Inflammatory macrophage treated with lipopolysaccharide for 1 hour (primary cell): ENCODE measurements around the gene SPNS2.

Experiments used
- DNase-seq, 2 donors: peaks; one replicate each; pipeline ENCODE4 v3.0.0-alpha.2; 2020 to 2022

Gene SPNS2

DNA sequence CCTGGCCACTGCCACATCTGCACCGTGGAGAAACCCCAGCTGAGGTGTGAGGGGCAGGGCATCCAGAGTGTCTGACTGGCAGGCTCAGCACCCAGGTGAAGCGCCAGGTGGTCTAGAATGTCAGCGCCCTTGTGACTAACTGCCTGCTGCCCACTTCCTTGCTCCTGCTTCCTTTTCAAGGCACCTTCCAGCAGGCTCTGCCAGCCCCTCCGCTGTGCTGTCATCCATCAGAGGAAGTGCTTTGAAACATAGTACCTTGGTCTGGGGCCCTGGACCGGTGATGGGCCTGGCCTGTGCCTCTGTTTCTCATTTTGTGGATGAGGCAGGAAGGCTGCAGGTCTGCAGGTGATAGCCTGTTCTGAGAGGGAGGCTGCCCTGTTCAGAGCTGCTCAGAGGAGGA, 5.5 kb downstream of the SPNS2 start:
- no peak for DNase-seq

- no peak for DNase-seq
Measured at GRCh38 chr17:4505187-4505586, 6.5 kb downstream of the SPNS2 start.

GRCh38 chr17:4506175-4506813, 7.6 kb downstream of the SPNS2 start:
- DNase-seq: no peak

DNA sequence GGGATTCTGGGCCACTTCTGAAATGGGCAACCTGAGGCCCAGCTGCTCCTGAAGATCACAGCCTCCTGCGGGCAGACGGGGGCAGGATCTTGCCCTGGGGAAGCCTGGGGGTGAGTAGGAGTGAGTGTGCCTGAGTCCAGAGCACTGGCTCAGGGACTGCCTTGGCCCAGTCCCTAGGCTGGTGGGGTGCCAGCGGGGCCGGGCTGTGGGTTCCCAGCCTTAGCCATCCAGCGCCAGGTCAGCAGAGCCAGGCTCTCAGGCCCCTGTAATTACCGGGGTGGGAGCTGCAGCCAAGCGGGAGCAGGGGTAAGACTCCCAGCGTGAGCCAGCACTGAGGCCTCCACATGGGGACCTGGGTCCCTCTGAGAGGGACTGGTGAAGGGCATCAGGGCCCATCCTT, 8.2 kb downstream of the SPNS2 start:
- no peak for DNase-seq

GRCh38 chr17:4507361-4508111, 8.9 kb downstream of the SPNS2 start:
- no peak for DNase-seq

DNA sequence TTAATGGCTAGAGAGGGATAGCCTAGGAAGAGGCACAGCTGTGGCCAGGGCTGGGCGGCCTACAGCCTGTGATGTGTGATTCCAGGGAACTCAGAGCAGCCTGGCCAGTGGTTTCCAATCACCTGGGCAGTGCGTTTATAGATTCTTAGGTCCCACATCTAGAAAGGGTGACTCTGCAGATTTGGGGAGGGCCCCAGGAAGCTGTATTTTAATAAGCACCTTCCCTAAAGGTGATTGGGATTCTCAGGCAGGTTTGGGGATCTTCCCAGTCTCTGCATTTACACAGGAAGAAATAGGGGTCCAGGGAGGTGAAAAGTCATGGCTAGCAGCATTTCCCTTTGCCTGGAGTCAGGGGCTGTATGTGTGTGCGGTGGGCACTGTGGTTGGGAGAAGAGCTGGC, 9.5 kb downstream of the SPNS2 start:
- DNase-seq: no peak

- DNase-seq: no peak
Measured at GRCh38 chr17:4509401-4509800, 10.7 kb downstream of the SPNS2 start.

DNA sequence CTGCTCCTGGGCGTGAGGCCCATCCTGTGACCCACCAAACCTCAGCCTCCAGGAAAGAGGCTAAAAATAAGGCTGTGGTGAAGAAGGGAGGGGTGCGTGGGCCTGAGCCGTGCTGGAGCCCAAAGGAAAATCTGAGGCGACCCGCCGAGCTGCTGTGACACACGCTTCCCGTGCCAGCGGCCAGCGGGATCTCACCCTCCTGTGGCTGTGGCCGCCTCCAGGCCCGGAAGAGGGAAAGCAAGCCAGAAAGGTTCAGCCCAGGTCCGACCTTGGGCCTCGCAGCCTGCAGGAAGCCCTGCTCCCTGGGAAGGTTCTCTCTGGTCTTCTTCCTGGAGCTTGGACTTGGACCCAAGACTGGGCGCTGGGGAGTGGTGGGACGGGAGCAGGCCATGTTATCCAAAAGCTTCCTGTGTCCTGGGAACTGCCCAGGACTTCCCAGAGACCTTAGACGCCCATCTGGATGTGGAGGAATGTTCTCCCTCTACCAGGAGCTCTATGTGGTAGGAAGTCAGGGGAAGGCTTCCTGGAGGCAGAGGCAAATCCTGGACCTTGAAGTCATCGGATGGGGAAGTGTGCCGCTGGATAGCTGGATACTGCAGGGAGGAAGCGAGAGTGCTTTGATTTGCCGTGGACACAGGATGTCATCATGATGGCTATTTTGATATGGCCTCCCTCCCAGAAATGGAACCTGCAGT, 11.4 kb downstream of the SPNS2 start:
- DNase-seq: peak in 1 of 2 donors; percentile 18

GRCh38 chr17:4510618-4510941, 11.9 kb downstream of the SPNS2 start:
- no peak for DNase-seq

DNA sequence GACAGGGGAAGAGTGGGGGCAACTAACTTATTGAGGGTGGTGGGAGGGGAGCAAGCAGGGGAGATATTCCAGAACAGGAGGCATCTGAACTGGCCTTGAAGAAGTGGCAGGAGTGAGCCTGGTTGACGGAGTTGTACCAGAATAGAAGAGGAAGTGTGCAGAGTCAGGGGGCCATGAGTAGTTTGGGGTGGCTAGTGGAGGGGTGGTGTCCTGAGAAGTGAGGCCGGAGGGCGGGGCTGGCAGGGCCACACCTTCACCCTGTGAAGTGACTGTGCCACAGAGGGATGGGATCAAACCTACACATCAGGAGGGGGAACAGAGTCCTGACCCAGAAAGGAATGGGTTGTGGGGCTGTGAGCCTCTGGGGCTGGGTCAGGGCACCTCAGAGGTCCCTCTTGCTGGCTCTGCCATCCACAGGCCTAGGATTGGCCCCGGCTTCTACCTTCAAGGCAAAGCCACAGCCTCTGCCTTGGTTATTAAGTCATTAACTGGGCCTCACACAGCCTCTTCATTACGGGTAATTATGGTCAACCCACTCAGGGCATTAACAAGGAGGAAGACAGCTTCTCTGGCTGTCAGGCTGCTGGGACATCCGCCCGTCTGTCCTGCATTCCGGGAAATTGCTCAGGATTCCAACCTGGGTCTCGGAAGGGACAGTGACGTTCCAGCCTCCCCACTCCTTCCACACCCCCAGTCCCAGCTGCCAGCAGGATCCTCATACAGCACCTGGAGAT, 12.7 kb downstream of the SPNS2 start:
- peak in 1 of 2 donors; percentile 36 for DNase-seq

- no peak for DNase-seq
Measured at GRCh38 chr17:4512156-4513112, 13.8 kb downstream of the SPNS2 start.

- DNase-seq: no peak
Measured at GRCh38 chr17:4513113-4514032, 14.7 kb downstream of the SPNS2 start.

DNA sequence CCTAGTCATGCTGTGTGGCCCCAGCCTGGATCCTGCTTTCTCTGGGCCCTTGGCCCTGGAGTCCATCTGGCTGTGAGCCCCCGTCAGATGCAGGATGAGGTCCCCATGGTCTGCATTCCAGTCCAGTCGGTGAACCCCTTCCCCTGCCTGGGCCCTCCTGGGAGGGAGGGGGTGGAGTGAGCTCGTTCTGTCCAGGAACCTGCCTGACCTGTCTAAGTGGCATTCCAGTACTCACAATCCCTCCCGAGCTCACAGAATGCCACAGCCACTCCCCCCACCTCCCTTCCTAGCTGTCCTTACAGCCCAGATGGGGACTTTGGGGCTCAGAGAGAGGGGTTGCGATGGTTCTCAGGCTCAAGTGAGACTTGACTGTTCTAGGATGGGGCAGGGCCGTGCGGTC, 15.5 kb downstream of the SPNS2 start:
- DNase-seq: no peak

GRCh38 chr17:4514779-4515178, 16.1 kb downstream of the SPNS2 start:
- DNase-seq: no peak

GRCh38 chr17:4515501-4515900, 16.8 kb downstream of the SPNS2 start:
- DNase-seq: no peak

GRCh38 chr17:4516735-4517134, 18.1 kb downstream of the SPNS2 start:
- DNase-seq: no peak

- no peak for DNase-seq
Measured at GRCh38 chr17:4518901-4519300, 20.2 kb downstream of the SPNS2 start.

- no peak for DNase-seq
Measured at GRCh38 chr17:4519361-4519788, 20.7 kb downstream of the SPNS2 start.

DNA sequence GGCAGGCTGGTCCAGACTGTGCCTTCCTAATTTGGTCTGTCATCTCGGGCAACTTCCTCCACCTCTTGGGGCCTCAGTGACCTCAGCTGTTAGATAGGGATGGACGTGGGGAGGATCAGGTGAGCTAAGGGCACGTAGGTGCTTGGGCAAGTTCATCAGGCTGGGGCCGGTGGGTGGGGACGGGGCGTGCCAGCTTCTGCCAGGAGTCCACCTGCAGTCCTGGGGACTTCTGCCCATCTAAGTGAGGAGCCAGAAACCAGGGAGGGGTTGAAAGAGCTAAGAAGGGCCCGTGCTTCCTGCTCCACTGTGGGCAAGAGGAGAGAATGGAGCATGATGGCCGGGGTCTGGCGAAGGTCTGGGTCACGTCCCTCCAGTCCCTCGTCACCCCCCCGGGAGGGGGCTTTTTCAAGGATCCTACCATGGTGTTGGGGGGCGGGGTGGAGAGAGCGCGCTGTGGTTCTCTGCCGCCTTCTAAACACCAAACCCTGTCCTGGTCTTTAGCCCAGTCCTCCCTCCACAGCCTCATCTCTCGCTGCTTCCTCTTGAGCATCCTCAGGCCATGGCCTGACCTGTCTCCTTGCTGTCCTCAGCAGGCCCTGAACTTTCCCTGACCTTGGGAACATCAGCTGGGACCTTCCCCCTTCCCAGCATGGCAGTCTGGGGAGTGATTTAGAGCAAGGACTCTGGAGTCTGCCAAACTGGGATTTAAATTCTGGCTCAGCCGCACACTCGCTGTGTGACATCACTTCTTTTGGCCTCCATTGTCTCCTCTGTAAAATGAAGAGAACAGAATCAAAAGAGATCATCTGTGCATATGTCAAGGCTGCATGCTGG, 21.6 kb downstream of the SPNS2 start:
- DNase-seq: no peak
